Measurements from ENCODE around the gene GJC2. TPM values are rescaled to one million over a fixed set of nuclear protein-coding genes. Genes with fewer than 3 reads are reported as not detected.

GJC2 gene
- total and polyA plus RNA-seq, 2 donors (not counting 1 experiment from before 2014, with no cell fraction given): 0.16 to 0.30 TPM

DNA sequence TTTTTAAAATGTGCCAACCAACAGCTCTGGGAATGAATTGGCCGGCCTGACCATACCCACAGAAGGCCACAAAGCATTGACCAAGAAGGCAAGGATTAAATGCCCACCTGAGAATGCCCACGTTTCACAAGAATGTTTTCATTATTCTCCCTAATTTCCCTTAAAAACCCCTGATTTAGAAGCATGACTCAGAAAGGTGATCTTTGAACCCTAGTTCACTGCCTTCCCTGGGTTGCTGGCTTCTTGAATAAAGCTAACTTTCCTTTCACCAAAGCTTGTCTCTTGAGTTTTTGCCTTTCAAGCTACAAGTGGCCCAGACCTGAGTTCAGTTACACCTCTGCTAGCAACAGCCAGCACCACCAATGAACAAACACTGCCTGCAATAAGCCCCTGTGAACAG, 26.2 kb upstream of the GJC2 start:
- no peak for ATAC-seq (ENCODE audit: low read depth)
- Mint-ChIP-seq H3K4me3 (no peak overlapping the region), H3K27ac (no peak overlapping the region), H3K9me3 (ENCODE audit: insufficient read depth) (no peaks in the 10 kb centered on the region), H3K27me3 (peaks cover 9% of the 10 kb centered on the region), H3K4me1 (peaks cover 5% of the 10 kb centered on the region)
- H2AFZ ChIP-seq (ENCODE audit: insufficient read depth, low read depth, low read length, poor library complexity, severe bottlenecking): no peak overlapping the region
- no peak overlapping the region for H3K27ac ChIP-seq (ENCODE audit: low read length in 2 of 2)
- intact Hi-C loops (cut with micrococcal nuclease): no loop called here
- no peaks in the 10 kb centered on the region for H4K20me1 ChIP-seq (ENCODE audit: control insufficient read depth, insufficient read depth, low read length, poor library complexity, severe bottlenecking)
- DNase-seq: no peak
- CTCF ChIA-PET: interaction anchor here (2.9 kb wide), 1 partner anchor 7 kb away, joined by 18 read pairs; no protein-coding TSS in a partner anchor
- no peaks in the 10 kb centered on the region for H3K27me3 ChIP-seq (replicated peaks in 1 of 4; ENCODE audit: control extremely low read depth in 1 of 4, control insufficient read depth in 3 of 4, insufficient read depth in 4 of 4, low read length in 3 of 4)
- POLR2A ChIA-PET: no interaction called here
- peaks cover 10 to 11% of the 10 kb centered on the region in 2 donors for H3K4me1 ChIP-seq (ENCODE audit: control insufficient read depth in 2 of 2, insufficient read depth in 2 of 2, low read length in 2 of 2)
- no peaks in the 10 kb centered on the region for H3K79me2 ChIP-seq (ENCODE audit: control insufficient read depth, insufficient read depth, low read length)
- no peak overlapping the region for H3K4me2 ChIP-seq (replicated peaks; ENCODE audit: low read depth, low read length, poor library complexity, severe bottlenecking)
- H3K36me3 ChIP-seq (replicated peaks in 1 of 2; ENCODE audit: control extremely low read depth in 1 of 2, control insufficient read depth in 1 of 2, extremely low read depth in 1 of 2, insufficient read depth in 2 of 2, low read length in 1 of 2): no peaks in the 10 kb centered on the region
- no peak overlapping the region for H3K9ac ChIP-seq (ENCODE audit: low read length)
- WGBS (ENCODE audit: insufficient coverage): 72% methylated on average over 2 of the region's 2 CpGs
- no peak for TF ChIP-seq EZH2 (IDR thresholded peaks at IDR 0.05; ENCODE audit: borderline replicate concordance, insufficient read depth, low read depth, low read length, poor library complexity, severe bottlenecking)
- no peak for TF ChIP-seq CTCF (IDR thresholded peaks at IDR 0.05)
- H3K9me3 ChIP-seq (ENCODE audit: control extremely low read depth in 1 of 3, control insufficient read depth in 2 of 3, insufficient read depth in 1 of 3, low read length in 2 of 3): no peaks in the 10 kb centered on the region
- H3K4me3 ChIP-seq (ENCODE audit: control extremely low read depth in 1 of 5, extremely low read depth in 1 of 5, insufficient read depth in 1 of 5, low read depth in 2 of 5, low read length in 4 of 5): no peak overlapping the region

DNA sequence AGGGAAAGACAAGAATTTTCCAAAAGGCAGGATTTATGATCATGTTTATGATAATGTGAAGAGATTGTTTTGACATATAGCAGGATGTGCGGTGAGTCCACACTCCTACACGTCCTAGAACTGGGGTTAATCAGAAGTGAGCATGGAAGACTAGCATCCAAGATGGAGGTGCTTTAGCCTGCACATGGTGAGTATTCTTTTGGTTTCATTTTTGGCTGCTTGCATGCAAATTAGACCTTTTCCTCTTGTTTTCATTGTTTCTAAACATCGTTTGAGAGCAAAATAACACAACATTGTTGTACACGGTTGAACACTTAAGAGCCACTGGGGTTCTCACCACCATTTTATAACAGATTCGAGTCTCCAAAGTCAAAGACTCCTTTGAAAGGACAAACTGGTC, 24.5 kb upstream of the GJC2 start:
- H3K4me2 ChIP-seq (replicated peaks; ENCODE audit: low read depth, low read length, poor library complexity, severe bottlenecking): no peak overlapping the region
- intact Hi-C loops (cut with micrococcal nuclease): no loop called here
- TF ChIP-seq CTCF (IDR thresholded peaks at IDR 0.05): no peak
- no peak for TF ChIP-seq EZH2 (IDR thresholded peaks at IDR 0.05; ENCODE audit: borderline replicate concordance, insufficient read depth, low read depth, low read length, poor library complexity, severe bottlenecking)
- H3K9ac ChIP-seq (ENCODE audit: low read length): no peak overlapping the region
- no peak overlapping the region for H2AFZ ChIP-seq (ENCODE audit: insufficient read depth, low read depth, low read length, poor library complexity, severe bottlenecking)
- no peaks in the 10 kb centered on the region for H3K79me2 ChIP-seq (ENCODE audit: control insufficient read depth, insufficient read depth, low read length)
- no peaks in the 10 kb centered on the region for H3K9me3 ChIP-seq (ENCODE audit: control extremely low read depth in 1 of 3, control insufficient read depth in 2 of 3, insufficient read depth in 1 of 3, low read length in 2 of 3)
- ATAC-seq (ENCODE audit: low read depth): no peak
- no peak overlapping the region for H3K27ac ChIP-seq (ENCODE audit: low read length in 2 of 2)
- H3K9me3 Mint-ChIP-seq (ENCODE audit: insufficient read depth): no peaks in the 10 kb centered on the region
- WGBS (ENCODE audit: insufficient coverage): 95% methylated on average over 5 of the region's 5 CpGs
- no peak overlapping the region for H3K4me3 ChIP-seq (ENCODE audit: control extremely low read depth in 1 of 5, extremely low read depth in 1 of 5, insufficient read depth in 1 of 5, low read depth in 2 of 5, low read length in 4 of 5)
- no peaks in the 10 kb centered on the region for H4K20me1 ChIP-seq (ENCODE audit: control insufficient read depth, insufficient read depth, low read length, poor library complexity, severe bottlenecking)
- peaks cover 5% of the 10 kb centered on the region for H3K4me1 Mint-ChIP-seq
- peaks cover 0 to 3% (median 0%) of the 10 kb centered on the region in 4 experiments for H3K27me3 ChIP-seq (replicated peaks in 1 of 4; ENCODE audit: control extremely low read depth in 1 of 4, control insufficient read depth in 3 of 4, insufficient read depth in 4 of 4, low read length in 3 of 4)
- H3K36me3 ChIP-seq (replicated peaks in 1 of 2; ENCODE audit: control extremely low read depth in 1 of 2, control insufficient read depth in 1 of 2, extremely low read depth in 1 of 2, insufficient read depth in 2 of 2, low read length in 1 of 2): no peaks in the 10 kb centered on the region
- H3K4me3 Mint-ChIP-seq: no peak overlapping the region
- peaks cover 10 to 11% of the 10 kb centered on the region in 2 donors for H3K4me1 ChIP-seq (ENCODE audit: control insufficient read depth in 2 of 2, insufficient read depth in 2 of 2, low read length in 2 of 2)
- ChIA-PET POLR2A (no interaction called here), CTCF (interaction anchor here (1.0 kb wide), 1 partner anchor 41 kb away, joined by 3 read pairs; no protein-coding TSS in a partner anchor)
- H3K27ac Mint-ChIP-seq: no peak overlapping the region
- H3K27me3 Mint-ChIP-seq: peaks cover 13% of the 10 kb centered on the region
- no peak for DNase-seq
